HEK293 (cell line): ENCODE results near the gene DGCR6L.
"Not testable (repeated sequence)": the region's sequence is repeated elsewhere in the genome, so short reads cannot be mapped to it uniquely, and the experiment has no call there.

Experiments used
- HOXA7 ChIP-seq: sonication (generic); formaldehyde crosslinking; IDR thresholded peaks from 2 replicates; pipeline ENCODE4 v1.8.1; 2022; ENCODE audit warnings: missing genetic modification reagents, borderline replicate concordance
- ZBTB7A ChIP-seq: fragments of 450-650 bp; formaldehyde crosslinking; IDR thresholded peaks from 2 replicates; pipeline ENCODE4 v1.5.1; 2016; ENCODE audit warnings: low read depth, missing biosample characterization, missing genetic modification characterization
- ZNF274 ChIP-seq, 2 experiments: fragments of 200-500 bp in 1 of 2; fragments of 450-650 bp in 1 of 2; sonication (Bioruptor generic) in 1 of 2; formaldehyde crosslinking in 1 of 2; IDR thresholded peaks; 2 replicates each; pipeline versions ENCODE4 v1.5.1 to v1.6.1; 2014 to 2016; ENCODE audit warnings: borderline replicate concordance in 1 of 2, inconsistent platforms in 1 of 2, low read length in 1 of 2, missing biosample characterization in 1 of 2, missing genetic modification characterization in 1 of 2
- ZNF529 ChIP-seq: fragments of 450-650 bp; formaldehyde crosslinking; IDR thresholded peaks from 2 replicates; pipeline ENCODE4 v1.5.1; 2017; ENCODE audit warnings: missing genetic modification characterization, missing biosample characterization; ENCODE audit not compliant: insufficient replicate concordance
- TF ChIP-seq, protein P1 (sequence below): fragments of 450-650 bp; formaldehyde crosslinking; IDR thresholded peaks from 2 replicates; pipeline ENCODE4 v1.5.1; 2016; ENCODE audit warnings: missing biosample characterization, missing genetic modification characterization
- TF ChIP-seq, protein P2 (sequence below): fragments of 450-650 bp; formaldehyde crosslinking; IDR thresholded peaks from 2 replicates; pipeline ENCODE4 v1.5.1; 2016; ENCODE audit warnings: missing biosample characterization, missing genetic modification characterization

DNA sequence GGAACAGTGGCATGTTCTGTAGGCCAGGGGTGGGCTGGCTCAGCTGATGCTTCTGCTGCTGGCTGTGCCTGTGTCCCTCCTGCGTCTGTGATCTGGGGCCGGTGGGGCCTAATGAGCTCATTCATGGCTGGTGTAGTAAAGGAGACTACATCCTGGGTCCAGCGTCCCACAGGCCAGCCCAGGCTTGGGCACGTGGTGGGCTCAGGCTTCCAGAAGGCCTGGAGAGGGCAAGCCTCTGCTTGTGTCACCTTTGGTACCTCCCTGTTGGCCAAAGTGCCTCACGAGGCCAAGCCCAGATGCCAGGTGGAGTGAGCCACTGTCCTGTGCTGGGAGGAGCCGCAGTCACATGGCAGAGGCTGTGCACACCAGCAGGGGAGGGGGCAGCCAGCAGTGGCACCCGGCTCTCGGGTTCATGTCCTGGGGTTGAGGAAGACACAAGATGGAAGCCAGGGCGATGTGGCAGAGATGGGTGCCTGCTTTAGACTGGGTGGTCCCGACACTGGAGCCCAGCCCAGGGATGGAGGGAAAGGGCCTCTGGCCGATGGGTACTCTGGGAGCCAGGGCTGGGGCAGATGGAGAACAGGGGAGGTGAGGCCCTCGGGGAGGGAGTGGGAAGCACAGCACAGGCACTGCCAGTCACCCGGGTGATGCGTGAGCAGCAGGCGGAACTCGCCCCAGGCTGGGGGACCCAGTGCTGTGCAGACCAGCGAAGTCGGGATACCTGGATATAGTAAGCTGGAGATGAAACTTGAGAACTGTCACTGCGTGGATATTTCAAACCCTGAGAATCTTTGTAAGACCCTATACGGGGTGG, 8.4 kb downstream of the DGCR6L start:
- TF ChIP-seq, protein P1, sequence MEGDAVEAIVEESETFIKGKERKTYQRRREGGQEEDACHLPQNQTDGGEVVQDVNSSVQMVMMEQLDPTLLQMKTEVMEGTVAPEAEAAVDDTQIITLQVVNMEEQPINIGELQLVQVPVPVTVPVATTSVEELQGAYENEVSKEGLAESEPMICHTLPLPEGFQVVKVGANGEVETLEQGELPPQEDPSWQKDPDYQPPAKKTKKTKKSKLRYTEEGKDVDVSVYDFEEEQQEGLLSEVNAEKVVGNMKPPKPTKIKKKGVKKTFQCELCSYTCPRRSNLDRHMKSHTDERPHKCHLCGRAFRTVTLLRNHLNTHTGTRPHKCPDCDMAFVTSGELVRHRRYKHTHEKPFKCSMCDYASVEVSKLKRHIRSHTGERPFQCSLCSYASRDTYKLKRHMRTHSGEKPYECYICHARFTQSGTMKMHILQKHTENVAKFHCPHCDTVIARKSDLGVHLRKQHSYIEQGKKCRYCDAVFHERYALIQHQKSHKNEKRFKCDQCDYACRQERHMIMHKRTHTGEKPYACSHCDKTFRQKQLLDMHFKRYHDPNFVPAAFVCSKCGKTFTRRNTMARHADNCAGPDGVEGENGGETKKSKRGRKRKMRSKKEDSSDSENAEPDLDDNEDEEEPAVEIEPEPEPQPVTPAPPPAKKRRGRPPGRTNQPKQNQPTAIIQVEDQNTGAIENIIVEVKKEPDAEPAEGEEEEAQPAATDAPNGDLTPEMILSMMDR (tag by site-specific recombination), result not testable (repeated sequence)
- not testable (repeated sequence) for TF ChIP-seq ZBTB7A; HOXA7 (CRISPR knock-in tag); ZNF529 (tag by site-specific recombination); ZNF274 (IDR thresholded peaks at IDR 0.05; ENCODE audit: low read length); ZNF274 (tag by site-specific recombination; IDR thresholded peaks at IDR 0.05; ENCODE audit: borderline replicate concordance)
- TF ChIP-seq, protein P2, sequence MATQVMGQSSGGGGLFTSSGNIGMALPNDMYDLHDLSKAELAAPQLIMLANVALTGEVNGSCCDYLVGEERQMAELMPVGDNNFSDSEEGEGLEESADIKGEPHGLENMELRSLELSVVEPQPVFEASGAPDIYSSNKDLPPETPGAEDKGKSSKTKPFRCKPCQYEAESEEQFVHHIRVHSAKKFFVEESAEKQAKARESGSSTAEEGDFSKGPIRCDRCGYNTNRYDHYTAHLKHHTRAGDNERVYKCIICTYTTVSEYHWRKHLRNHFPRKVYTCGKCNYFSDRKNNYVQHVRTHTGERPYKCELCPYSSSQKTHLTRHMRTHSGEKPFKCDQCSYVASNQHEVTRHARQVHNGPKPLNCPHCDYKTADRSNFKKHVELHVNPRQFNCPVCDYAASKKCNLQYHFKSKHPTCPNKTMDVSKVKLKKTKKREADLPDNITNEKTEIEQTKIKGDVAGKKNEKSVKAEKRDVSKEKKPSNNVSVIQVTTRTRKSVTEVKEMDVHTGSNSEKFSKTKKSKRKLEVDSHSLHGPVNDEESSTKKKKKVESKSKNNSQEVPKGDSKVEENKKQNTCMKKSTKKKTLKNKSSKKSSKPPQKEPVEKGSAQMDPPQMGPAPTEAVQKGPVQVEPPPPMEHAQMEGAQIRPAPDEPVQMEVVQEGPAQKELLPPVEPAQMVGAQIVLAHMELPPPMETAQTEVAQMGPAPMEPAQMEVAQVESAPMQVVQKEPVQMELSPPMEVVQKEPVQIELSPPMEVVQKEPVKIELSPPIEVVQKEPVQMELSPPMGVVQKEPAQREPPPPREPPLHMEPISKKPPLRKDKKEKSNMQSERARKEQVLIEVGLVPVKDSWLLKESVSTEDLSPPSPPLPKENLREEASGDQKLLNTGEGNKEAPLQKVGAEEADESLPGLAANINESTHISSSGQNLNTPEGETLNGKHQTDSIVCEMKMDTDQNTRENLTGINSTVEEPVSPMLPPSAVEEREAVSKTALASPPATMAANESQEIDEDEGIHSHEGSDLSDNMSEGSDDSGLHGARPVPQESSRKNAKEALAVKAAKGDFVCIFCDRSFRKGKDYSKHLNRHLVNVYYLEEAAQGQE (tag by site-specific recombination), result not testable (repeated sequence)
